Measurements from ENCODE around the gene CLOCK. TPM values are rescaled to one million over a fixed set of nuclear protein-coding genes. Genes with fewer than 3 reads are reported as not detected.

CLOCK gene
- total RNA-seq, 4 donors from 2014 or later, result 15.9 to 20.7 (median 19.0) TPM

GRCh38 chr4:55530167-55530566 lies 16.5 kb downstream of the CLOCK start:
- H3K36me3 ChIP-seq, result no peaks in the 10 kb centered on the region
- H3K4me1 ChIP-seq, result no peaks in the 10 kb centered on the region
- 92% methylated on average over 4 of the region's 4 CpGs for WGBS
- H3K27ac ChIP-seq, result no peak overlapping the region
- H3K4me3 ChIP-seq, result no peak overlapping the region
- no peak for DNase-seq (ENCODE audit: low spot score in 2 of 2)
- no peaks in the 10 kb centered on the region for H3K27me3 ChIP-seq
- H3K9me3 ChIP-seq, result peaks cover 10% of the 10 kb centered on the region
- TF ChIP-seq POLR2A (IDR thresholded peaks at IDR 0.05) (no peak), CTCF (IDR thresholded peaks at IDR 0.05) (no peak), EP300 (IDR thresholded peaks at IDR 0.05) (no peak), POLR2AphosphoS5 (IDR thresholded peaks at IDR 0.05) (no peak)

GRCh38 chr4:55528491-55528890 lies 18.2 kb downstream of the CLOCK start:
- H3K4me3 ChIP-seq, result no peak overlapping the region
- 96% methylated on average over 3 of the region's 3 CpGs for WGBS
- H3K36me3 ChIP-seq, result no peaks in the 10 kb centered on the region
- no peak overlapping the region for H3K27ac ChIP-seq
- no peaks in the 10 kb centered on the region for H3K4me1 ChIP-seq
- TF ChIP-seq EP300 (IDR thresholded peaks at IDR 0.05) (no peak), POLR2AphosphoS5 (IDR thresholded peaks at IDR 0.05) (no peak), CTCF (IDR thresholded peaks at IDR 0.05) (no peak), POLR2A (IDR thresholded peaks at IDR 0.05) (no peak)
- no peak for DNase-seq (ENCODE audit: low spot score in 2 of 2)
- peaks cover 10% of the 10 kb centered on the region for H3K9me3 ChIP-seq
- H3K27me3 ChIP-seq, result no peaks in the 10 kb centered on the region

- no peak for DNase-seq (ENCODE audit: low spot score in 2 of 2)
- no peak for TF ChIP-seq POLR2AphosphoS5 (IDR thresholded peaks at IDR 0.05)
- TF ChIP-seq EP300 (IDR thresholded peaks at IDR 0.05), result no peak
- no peak for TF ChIP-seq CTCF (IDR thresholded peaks at IDR 0.05)
- TF ChIP-seq POLR2A (IDR thresholded peaks at IDR 0.05), result no peak
- WGBS, result 84% methylated on average over 4 of the region's 4 CpGs
Observed at GRCh38 chr4:55524844-55525571, 21.7 kb downstream of the CLOCK start.

GRCh38 chr4:55518442-55518841 lies 28.3 kb downstream of the CLOCK start:
- no peak overlapping the region for H3K4me3 ChIP-seq
- no peaks in the 10 kb centered on the region for H3K36me3 ChIP-seq
- H3K27me3 ChIP-seq, result no peaks in the 10 kb centered on the region
- no peaks in the 10 kb centered on the region for H3K9me3 ChIP-seq
- H3K27ac ChIP-seq, result no peak overlapping the region
- TF ChIP-seq EP300 (IDR thresholded peaks at IDR 0.05) (no peak), CTCF (IDR thresholded peaks at IDR 0.05) (no peak), POLR2A (IDR thresholded peaks at IDR 0.05) (no peak), POLR2AphosphoS5 (IDR thresholded peaks at IDR 0.05) (no peak)
- DNase-seq (ENCODE audit: low spot score in 2 of 2), result no peak
- no peaks in the 10 kb centered on the region for H3K4me1 ChIP-seq

More at GRCh38 chr4:55524844-55525571, 21.7 kb downstream of the CLOCK start:
- Histone ChIP-seq H3K4me3 (no peak overlapping the region), H3K27me3 (no peaks in the 10 kb centered on the region), H3K36me3 (no peaks in the 10 kb centered on the region), H3K4me1 (no peaks in the 10 kb centered on the region), H3K27ac (no peak overlapping the region), H3K9me3 (no peaks in the 10 kb centered on the region)

- H3K36me3 ChIP-seq, result no peaks in the 10 kb centered on the region
- WGBS, result 94% methylated on average over 2 of the region's 2 CpGs
- no peaks in the 10 kb centered on the region for H3K4me1 ChIP-seq
- H3K27ac ChIP-seq, result no peak overlapping the region
- H3K27me3 ChIP-seq, result no peaks in the 10 kb centered on the region
- no peak overlapping the region for H3K4me3 ChIP-seq
- TF ChIP-seq POLR2A (IDR thresholded peaks at IDR 0.05) (no peak), EP300 (IDR thresholded peaks at IDR 0.05) (no peak), CTCF (IDR thresholded peaks at IDR 0.05) (no peak), POLR2AphosphoS5 (IDR thresholded peaks at IDR 0.05) (no peak)
- no peak for DNase-seq (ENCODE audit: low spot score in 2 of 2)
- H3K9me3 ChIP-seq, result no peaks in the 10 kb centered on the region
Observed at GRCh38 chr4:55517526-55518229, 29.0 kb downstream of the CLOCK start.
